GM13977 (cell line): ENCODE measurements around the gene SLC16A5.

ENCODE experiments used
- DNase-seq: peaks from one replicate; pipeline ENCODE4 v3.0.0; 2012; ENCODE audit warnings: low spot score
- CTCF ChIP-seq: IDR thresholded peaks from 2 replicates; pipeline ENCODE4 v1.5.1; 2012; ENCODE audit warnings: mild to moderate bottlenecking, control low read depth; ENCODE audit not compliant: insufficient read depth; ENCODE audit errors: extremely low read depth, missing control alignments
- in situ Hi-C: fragments of 300-500 bp; cut with MboI; formaldehyde crosslinking; loops from one replicate; pipeline ENCODE4 v1.12.0; 2022; ENCODE audit warnings: low sequenced_read_pairs, low pct_unique_long_range_greater_than_20kb, mixed read lengths, inconsistent platforms; ENCODE audit not compliant: unreplicated experiment

The SLC16A5 gene

DNA sequence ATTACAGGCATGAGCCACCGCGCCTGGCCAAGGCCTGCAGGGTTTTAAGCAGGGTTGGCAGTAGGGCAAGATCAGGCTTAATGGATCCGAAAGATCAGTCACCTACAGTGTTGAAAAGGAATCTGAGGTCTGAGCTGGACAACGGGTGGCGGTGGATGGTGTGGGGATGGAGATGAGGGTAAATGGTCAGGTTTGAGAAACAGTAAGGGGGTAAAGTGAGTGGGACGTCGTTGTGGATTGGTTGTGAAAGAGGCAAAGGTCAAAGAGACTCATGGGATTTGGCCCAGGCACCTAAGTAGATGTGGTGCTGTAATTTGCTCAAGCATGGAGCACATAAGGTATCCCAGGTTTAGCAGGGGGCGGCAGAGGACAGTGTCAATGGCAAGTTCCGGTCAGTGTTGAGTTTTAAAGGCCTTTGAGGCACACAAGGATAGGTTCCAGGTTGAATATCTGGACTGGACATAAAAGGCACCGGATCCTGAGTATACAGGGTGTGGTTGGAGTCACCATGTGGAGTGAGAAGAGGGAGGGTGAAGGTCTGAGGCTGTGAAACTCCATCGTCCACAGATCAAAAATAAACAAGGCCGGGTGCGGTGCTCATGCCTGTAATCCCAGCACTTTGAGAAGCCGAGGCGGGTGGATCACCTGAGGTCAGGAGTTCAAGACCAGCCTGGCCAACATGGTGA lies 1.1 kb upstream of the SLC16A5 start:
- DNase-seq = no peak
- in situ Hi-C loops = no loop called here
- no peak for TF ChIP-seq CTCF

GRCh38 chr17:75087182-75087557 lies 584 bp upstream of the SLC16A5 start:
- no peak for TF ChIP-seq CTCF
- in situ Hi-C loops = no loop called here
- no peak for DNase-seq

DNA sequence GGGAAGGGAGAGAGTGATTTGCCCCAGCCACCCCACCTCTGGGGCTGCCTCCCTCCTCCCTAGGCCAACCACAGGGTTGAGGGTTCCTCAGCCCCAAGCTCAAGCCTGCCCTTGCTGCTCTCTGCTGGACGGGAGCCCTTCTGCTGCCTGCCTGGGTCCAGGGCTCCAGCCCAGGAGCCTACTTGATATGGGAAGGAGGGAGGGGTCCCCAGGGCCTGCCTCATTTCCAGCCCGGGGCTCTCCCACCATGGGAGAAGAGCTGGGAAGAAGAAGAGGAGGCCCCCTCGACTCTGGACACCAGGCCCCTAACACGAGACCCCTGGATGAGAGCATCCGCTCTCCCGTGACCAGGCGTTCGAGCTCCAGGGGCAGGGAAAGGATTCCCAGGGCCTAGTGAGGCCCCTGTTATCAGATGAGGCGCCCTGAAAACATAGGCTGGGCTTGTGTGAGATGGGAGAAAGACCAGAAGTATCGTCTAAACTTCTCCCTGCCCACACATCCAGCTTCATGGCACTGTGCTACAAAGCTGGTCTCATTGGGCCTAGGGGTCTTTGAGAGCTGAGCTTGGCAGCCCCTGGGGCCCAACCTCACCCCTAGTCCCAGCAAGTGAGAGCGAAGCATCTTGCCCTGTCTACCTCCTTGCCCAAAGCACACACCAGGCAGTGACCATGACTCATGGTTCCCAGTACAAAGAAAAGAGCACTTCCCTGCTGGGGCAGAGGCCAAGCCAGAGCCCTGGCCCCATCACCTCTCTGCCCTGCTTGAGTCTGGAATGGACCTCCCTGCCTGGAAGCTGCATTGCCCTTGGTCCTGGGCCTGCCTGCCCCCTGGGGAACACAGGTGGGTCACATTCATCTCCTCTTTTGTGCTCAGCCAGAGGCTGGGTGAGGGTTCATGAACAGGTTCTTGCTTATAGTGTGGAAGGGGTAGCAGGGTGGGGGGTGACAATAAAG lies 987 bp downstream of the SLC16A5 start:
- no peak for DNase-seq
- TF ChIP-seq CTCF = no peak
- in situ Hi-C loops = no loop called here

GRCh38 chr17:75090871-75091854 lies 3.4 kb downstream of the SLC16A5 start:
- in situ Hi-C loops = no loop called here
- no peak for DNase-seq

GRCh38 chr17:75091855-75092327 lies 4.1 kb downstream of the SLC16A5 start:
- in situ Hi-C loops = no loop called here
- DNase-seq = no peak
- no peak for TF ChIP-seq CTCF

More at GRCh38 chr17:75090871-75091854, 3.4 kb downstream of the SLC16A5 start:
- TF ChIP-seq CTCF = no peak
